GM20000 (cell line): ENCODE measurements around the gene CCR1.

ENCODE experiments used
- DNase-seq: peaks from one replicate; pipeline ENCODE4 v3.0.0; 2012; ENCODE audit warnings: low spot score
- TF ChIP-seq, protein P1 (sequence below): IDR thresholded peaks from 2 replicates; pipeline ENCODE4 v1.5.1; 2012; ENCODE audit warnings: mild to moderate bottlenecking, control low read depth; ENCODE audit errors: extremely low read depth, missing control alignments

CCR1 gene

DNA sequence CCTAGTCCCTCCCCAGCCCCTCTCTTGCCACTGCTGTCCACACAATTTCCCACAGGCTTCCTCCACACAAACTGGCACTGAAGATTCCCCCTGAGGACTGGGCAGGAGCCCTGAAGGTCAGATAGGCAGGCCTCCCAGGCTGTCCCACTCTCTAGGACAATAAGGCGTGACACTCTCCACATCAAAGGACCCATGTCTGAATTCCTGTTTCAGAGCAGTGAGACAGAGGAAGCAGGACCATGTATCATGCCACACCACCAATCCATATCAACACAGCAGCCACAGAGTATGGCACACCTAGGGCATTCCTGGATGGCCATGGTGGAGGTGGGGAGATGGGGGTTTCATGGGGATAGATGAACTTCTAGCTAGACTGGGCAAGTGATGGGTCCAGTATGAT, 13.8 kb upstream of the CCR1 start:
- no peak for DNase-seq
- TF ChIP-seq, protein P1, sequence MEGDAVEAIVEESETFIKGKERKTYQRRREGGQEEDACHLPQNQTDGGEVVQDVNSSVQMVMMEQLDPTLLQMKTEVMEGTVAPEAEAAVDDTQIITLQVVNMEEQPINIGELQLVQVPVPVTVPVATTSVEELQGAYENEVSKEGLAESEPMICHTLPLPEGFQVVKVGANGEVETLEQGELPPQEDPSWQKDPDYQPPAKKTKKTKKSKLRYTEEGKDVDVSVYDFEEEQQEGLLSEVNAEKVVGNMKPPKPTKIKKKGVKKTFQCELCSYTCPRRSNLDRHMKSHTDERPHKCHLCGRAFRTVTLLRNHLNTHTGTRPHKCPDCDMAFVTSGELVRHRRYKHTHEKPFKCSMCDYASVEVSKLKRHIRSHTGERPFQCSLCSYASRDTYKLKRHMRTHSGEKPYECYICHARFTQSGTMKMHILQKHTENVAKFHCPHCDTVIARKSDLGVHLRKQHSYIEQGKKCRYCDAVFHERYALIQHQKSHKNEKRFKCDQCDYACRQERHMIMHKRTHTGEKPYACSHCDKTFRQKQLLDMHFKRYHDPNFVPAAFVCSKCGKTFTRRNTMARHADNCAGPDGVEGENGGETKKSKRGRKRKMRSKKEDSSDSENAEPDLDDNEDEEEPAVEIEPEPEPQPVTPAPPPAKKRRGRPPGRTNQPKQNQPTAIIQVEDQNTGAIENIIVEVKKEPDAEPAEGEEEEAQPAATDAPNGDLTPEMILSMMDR = no peak

DNA sequence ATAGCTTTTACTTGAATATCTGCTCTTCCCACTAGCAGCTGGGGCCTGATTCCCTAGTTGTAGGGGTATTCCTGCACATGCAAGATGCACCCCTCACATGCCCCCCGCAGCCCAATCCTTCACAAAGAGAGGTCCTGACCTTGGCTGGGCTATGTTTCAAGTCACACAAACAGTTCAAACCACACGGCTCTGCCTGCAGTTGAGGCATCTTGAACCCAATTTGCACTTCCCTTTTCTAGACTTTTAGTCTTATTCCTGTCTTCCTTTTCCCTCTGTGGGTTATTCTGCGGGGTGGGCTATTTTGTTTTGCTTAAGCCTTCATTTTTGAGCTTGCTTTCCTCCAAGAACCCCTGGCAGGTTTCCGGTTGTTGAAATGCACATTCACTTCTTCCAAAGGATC, 13.3 kb upstream of the CCR1 start:
- TF ChIP-seq, protein P1 = no peak
- no peak for DNase-seq

DNA sequence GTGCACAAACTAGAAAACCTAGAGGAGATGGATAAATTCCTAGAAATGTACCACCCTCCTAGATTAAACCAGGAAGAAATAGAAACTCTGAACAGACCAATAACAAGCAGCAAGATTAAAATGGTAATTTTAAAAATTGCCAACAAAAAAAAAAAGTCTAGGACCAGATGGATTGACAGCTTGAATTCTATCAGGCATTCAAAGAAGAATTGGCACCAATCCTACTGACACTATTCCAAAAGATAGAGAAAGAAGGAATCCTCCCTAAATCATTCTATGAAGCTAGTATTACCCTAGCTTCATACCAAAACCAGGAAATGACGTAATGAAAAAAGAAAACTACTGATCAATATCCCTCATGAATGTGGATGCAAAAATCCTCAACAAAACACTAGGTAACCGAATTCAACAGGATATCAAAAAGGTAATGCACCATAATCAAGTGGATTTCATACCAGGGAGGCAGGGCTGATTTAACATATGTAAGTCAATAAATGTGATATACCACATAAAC, 10.1 kb upstream of the CCR1 start:
- no peak for DNase-seq
- TF ChIP-seq, protein P1 = no peak

DNA sequence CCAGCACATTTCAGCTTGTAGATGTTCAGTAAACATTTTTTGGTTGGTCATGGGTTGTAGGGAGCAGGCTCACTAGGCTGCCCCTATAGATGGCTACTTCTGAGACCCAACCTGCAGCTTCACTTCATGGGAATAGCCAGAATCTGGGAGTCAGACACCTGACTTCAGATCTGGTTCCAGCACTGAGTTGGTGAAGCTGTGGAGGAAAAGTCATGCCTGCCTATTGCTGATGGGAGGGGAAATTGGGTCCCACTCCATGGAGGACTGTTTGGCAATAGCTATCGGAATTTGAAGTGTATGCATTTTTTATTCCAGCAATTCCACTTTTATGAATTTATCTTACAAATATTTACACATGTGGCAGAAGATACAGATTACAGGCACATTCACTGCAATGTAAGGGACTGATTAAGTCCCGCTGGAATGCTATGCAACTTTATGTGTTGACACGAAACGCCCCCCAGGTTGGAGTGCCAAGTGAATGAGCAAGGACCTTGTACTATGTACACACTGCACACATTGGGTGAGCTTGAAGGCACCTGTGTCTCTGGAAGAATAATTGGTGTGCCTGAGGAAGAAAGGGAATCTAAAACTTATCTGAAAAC, 7.8 kb upstream of the CCR1 start:
- TF ChIP-seq, protein P1 = no peak
- DNase-seq = no peak

DNA sequence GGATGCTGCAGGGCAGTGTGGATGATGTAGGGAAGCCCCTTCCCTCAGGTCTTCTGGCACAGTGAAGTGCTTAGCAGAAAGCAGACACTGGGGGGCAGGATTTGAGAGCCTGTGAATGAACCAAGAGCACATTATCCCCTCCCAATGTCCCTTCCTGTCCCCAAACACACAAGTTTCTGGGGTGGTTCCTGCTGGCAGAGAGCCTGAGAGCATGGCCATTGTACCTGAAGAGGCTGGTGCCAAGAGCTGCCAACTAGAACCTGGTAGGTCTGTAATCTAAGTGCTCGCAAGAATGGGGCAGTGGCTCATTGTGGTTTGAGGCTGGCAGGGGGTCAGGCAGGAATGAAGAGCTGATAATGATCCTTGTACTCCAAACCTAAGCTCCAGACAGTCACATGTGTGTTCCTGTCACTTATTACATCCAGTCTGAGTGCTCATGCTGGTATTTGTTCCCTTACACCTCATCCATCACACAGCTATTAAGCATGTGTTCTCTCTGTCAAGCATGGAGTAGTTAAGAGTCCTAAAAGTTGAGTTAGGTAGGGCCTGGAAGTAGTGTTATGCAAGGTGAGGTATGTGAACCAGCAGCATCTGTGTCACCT, 6.7 kb upstream of the CCR1 start:
- peak; percentile 44 for DNase-seq
- TF ChIP-seq, protein P1 = peak; percentile 52

DNA sequence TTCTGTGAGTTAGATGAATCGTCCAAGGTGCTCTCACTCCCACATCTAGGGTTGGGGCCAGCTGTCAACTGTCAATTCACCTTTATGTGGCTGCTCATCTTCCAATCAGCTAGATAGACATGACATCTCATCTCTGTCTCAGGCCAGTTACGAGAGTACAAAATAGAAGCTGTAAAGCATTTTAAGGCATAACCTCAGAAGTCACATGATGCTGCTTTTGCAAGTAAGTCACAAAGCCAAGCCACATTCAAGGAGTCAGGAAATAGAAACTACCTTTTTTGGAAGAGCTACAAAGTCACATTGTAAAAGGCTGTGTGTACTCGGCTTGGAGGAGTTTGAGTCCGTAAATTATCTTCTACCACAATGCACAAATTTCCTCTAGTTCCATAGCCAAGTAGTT, 5.1 kb upstream of the CCR1 start:
- DNase-seq = no peak

DNA sequence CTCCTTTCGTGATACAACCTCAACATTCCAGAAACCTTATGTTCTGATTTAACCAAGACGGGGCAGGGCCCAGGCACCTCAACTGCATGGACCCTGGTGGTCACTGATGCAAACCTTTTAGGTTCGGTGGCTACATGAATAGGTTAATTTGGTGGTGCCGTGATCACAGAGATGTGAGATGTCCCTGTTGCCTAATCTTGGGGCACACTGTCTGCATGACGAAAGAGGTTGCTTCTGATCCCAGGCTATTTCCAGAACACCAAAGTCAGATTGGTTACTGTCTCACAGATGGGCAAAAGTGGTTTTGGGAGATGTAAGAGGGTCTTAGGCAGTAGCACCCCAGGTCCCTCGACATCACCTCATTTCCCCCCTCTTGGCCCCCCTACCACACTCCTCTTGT, 4.0 kb upstream of the CCR1 start:
- TF ChIP-seq, protein P1 = no peak
- no peak for DNase-seq

More for the DNA sequence above, 5.1 kb upstream of the CCR1 start:
- TF ChIP-seq, protein P1 = no peak
